Ectodermal cell (in vitro differentiated cells): ENCODE measurements around the gene CEP192.

Experiments
- H3K27ac ChIP-seq: 2 replicates; pipeline ENCODE4 v1.7.0; 2013; ENCODE audit warnings: mild to moderate bottlenecking, low read depth, low read length; ENCODE audit not compliant: insufficient read depth, poor library complexity, severe bottlenecking
- H3K27me3 ChIP-seq: 2 replicates; pipeline ENCODE4 v1.7.0; 2013; ENCODE audit warnings: mild to moderate bottlenecking, low read length; ENCODE audit not compliant: insufficient read depth, control insufficient read depth, poor library complexity, severe bottlenecking
- H3K36me3 ChIP-seq: one replicate; pipeline ENCODE4 v1.7.0; 2013; ENCODE audit warnings: low read length; ENCODE audit not compliant: control insufficient read depth, insufficient read depth
- H3K4me1 ChIP-seq: one replicate; pipeline ENCODE4 v1.7.0; 2013; ENCODE audit warnings: low read length; ENCODE audit not compliant: control insufficient read depth, insufficient read depth
- H3K4me3 ChIP-seq: 2 replicates; pipeline ENCODE4 v1.7.0; 2013; ENCODE audit warnings: low read depth, low read length, control low read depth; ENCODE audit not compliant: insufficient read depth
- H3K9me3 ChIP-seq: 2 replicates; pipeline ENCODE4 v1.7.0; 2013; ENCODE audit warnings: mild to moderate bottlenecking, low read length, moderate library complexity; ENCODE audit not compliant: control insufficient read depth
- whole genome bisulfite sequencing, 2 experiments: methylation state at CpG; one replicate each; pipeline ENCODE4 v1.1.7; 2013; ENCODE audit warnings: missing lambda C conversion rate in 2 of 2; 5-methylcytosine and 5-hydroxymethylcytosine counted together

CEP192 gene

GRCh38 chr18:13025233-13025632 lies 34.1 kb downstream of the CEP192 start:
- 95 to 96% methylated on average over 2 of the region's 2 CpGs for WGBS, 2 experiments
- no peak overlapping the region for H3K4me3 ChIP-seq
- H3K27me3 ChIP-seq: no peaks in the 10 kb centered on the region
- H3K36me3 ChIP-seq: peaks cover 14% of the 10 kb centered on the region
- no peaks in the 10 kb centered on the region for H3K4me1 ChIP-seq
- no peaks in the 10 kb centered on the region for H3K9me3 ChIP-seq
- no peak overlapping the region for H3K27ac ChIP-seq

- Histone ChIP-seq H3K27ac (no peak overlapping the region), H3K9me3 (no peaks in the 10 kb centered on the region), H3K4me3 (no peak overlapping the region), H3K4me1 (no peaks in the 10 kb centered on the region), H3K36me3 (peaks cover 22% of the 10 kb centered on the region), H3K27me3 (no peaks in the 10 kb centered on the region)
- WGBS, 2 experiments: 88 to 90% methylated on average over 3 of the region's 3 CpGs
Observed at GRCh38 chr18:13026583-13027270, 35.6 kb downstream of the CEP192 start.

GRCh38 chr18:13028869-13029268 lies 37.7 kb downstream of the CEP192 start:
- Histone ChIP-seq H3K27ac (no peak overlapping the region), H3K36me3 (peaks cover 12% of the 10 kb centered on the region), H3K27me3 (no peaks in the 10 kb centered on the region), H3K4me3 (no peak overlapping the region), H3K4me1 (no peaks in the 10 kb centered on the region), H3K9me3 (no peaks in the 10 kb centered on the region)
- WGBS, 2 experiments: 93 to 97% methylated on average over 2 of the region's 2 CpGs

GRCh38 chr18:13032173-13032572 lies 41.0 kb downstream of the CEP192 start:
- Histone ChIP-seq H3K4me1 (no peaks in the 10 kb centered on the region), H3K27me3 (no peaks in the 10 kb centered on the region), H3K9me3 (no peaks in the 10 kb centered on the region), H3K36me3 (peaks cover 12% of the 10 kb centered on the region), H3K4me3 (no peak overlapping the region), H3K27ac (no peak overlapping the region)
- 96 to 97% methylated on average over 5 of the region's 5 CpGs for WGBS, 2 experiments

- Histone ChIP-seq H3K36me3 (peaks cover 12% of the 10 kb centered on the region), H3K27me3 (no peaks in the 10 kb centered on the region), H3K4me3 (no peak overlapping the region), H3K4me1 (no peaks in the 10 kb centered on the region), H3K9me3 (no peaks in the 10 kb centered on the region), H3K27ac (no peak overlapping the region)
- WGBS, 2 experiments: 92 to 93% methylated on average over 7 of the region's 7 CpGs
Observed at GRCh38 chr18:13035249-13035914, 44.2 kb downstream of the CEP192 start.

- no peak overlapping the region for H3K27ac ChIP-seq
- no peaks in the 10 kb centered on the region for H3K4me1 ChIP-seq
- WGBS, 2 experiments: 95 to 96% methylated on average over 7 of the region's 7 CpGs
- no peaks in the 10 kb centered on the region for H3K9me3 ChIP-seq
- peaks cover 5% of the 10 kb centered on the region for H3K36me3 ChIP-seq
- H3K4me3 ChIP-seq: no peak overlapping the region
- H3K27me3 ChIP-seq: no peaks in the 10 kb centered on the region
Observed at GRCh38 chr18:13036622-13037320, 45.6 kb downstream of the CEP192 start.

- Histone ChIP-seq H3K27ac (no peak overlapping the region), H3K4me1 (no peaks in the 10 kb centered on the region), H3K4me3 (no peak overlapping the region), H3K36me3 (peaks cover 16% of the 10 kb centered on the region), H3K27me3 (no peaks in the 10 kb centered on the region), H3K9me3 (no peaks in the 10 kb centered on the region)
- 100% methylated on average over 1 of the region's 1 CpG; no CpG with 5 or more reads in 1 of the 2 experiments for WGBS, 2 experiments
Observed at GRCh38 chr18:13039806-13040205, 48.6 kb downstream of the CEP192 start.

- Histone ChIP-seq H3K36me3 (peaks cover 16% of the 10 kb centered on the region), H3K4me3 (no peak overlapping the region), H3K27ac (no peak overlapping the region), H3K27me3 (no peaks in the 10 kb centered on the region), H3K9me3 (no peaks in the 10 kb centered on the region), H3K4me1 (no peaks in the 10 kb centered on the region)
- 98 to 99% methylated on average over 3 of the region's 4 CpGs for WGBS, 2 experiments
Observed at GRCh38 chr18:13043066-13043465, 51.9 kb downstream of the CEP192 start.

GRCh38 chr18:13048061-13048595 lies 57.0 kb downstream of the CEP192 start:
- Histone ChIP-seq H3K36me3 (peaks cover 19% of the 10 kb centered on the region), H3K4me3 (no peak overlapping the region), H3K9me3 (no peaks in the 10 kb centered on the region), H3K27ac (no peak overlapping the region), H3K4me1 (no peaks in the 10 kb centered on the region), H3K27me3 (no peaks in the 10 kb centered on the region)
- WGBS, 2 experiments: 95 to 97% methylated on average over 6 of the region's 6 CpGs

- WGBS, 2 experiments: 91 to 96% methylated on average over 6 of the region's 6 CpGs
Observed at GRCh38 chr18:13051159-13051558, 60.0 kb downstream of the CEP192 start.

More at GRCh38 chr18:13051159-13051558, 60.0 kb downstream of the CEP192 start:
- Histone ChIP-seq H3K36me3 (peaks cover 37% of the 10 kb centered on the region), H3K9me3 (no peaks in the 10 kb centered on the region), H3K27ac (no peak overlapping the region), H3K4me1 (no peaks in the 10 kb centered on the region), H3K27me3 (no peaks in the 10 kb centered on the region), H3K4me3 (no peak overlapping the region)
